Measurements from ENCODE around the gene ECT2.

Gene ECT2

DNA sequence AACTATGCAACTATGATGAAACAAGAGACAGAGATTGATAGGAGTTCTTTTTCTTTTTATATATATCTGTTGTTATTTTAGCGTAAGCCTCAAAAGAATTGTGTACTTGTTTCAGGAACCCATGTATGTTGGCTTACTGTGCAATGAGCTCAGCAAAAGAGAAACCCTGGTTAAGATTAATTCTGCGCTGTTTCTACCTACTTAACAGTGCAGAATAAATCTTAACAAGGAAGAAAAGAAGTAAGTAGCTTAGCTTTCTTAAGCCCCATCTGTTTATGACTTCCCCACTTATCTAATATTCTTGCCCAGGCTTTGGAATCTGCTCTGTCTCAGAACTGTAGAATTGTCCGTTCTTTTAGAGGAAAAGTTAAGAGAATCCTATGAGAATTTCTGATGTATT, 27.4 kb downstream of the ECT2 start:
- peaks cover 71% of the 10 kb centered on the region for H3K36me3 ChIP-seq
- DNase-seq, result peak; percentile 9
- TF ChIP-seq, protein P1, sequence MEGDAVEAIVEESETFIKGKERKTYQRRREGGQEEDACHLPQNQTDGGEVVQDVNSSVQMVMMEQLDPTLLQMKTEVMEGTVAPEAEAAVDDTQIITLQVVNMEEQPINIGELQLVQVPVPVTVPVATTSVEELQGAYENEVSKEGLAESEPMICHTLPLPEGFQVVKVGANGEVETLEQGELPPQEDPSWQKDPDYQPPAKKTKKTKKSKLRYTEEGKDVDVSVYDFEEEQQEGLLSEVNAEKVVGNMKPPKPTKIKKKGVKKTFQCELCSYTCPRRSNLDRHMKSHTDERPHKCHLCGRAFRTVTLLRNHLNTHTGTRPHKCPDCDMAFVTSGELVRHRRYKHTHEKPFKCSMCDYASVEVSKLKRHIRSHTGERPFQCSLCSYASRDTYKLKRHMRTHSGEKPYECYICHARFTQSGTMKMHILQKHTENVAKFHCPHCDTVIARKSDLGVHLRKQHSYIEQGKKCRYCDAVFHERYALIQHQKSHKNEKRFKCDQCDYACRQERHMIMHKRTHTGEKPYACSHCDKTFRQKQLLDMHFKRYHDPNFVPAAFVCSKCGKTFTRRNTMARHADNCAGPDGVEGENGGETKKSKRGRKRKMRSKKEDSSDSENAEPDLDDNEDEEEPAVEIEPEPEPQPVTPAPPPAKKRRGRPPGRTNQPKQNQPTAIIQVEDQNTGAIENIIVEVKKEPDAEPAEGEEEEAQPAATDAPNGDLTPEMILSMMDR (IDR thresholded peaks at IDR 0.05; ENCODE audit: low read depth, low read length), result no peak
- no peaks in the 10 kb centered on the region for H3K9me3 ChIP-seq (ENCODE audit: severe bottlenecking)
- peak overlapping the region; percentile 25 for H3K4me3 ChIP-seq (ENCODE audit: low read depth, low read length)
- H3K27me3 ChIP-seq (ENCODE audit: insufficient read depth, low read depth, severe bottlenecking), result no peaks in the 10 kb centered on the region
- H3K27ac ChIP-seq, result peak overlapping the region; percentile 85

DNA sequence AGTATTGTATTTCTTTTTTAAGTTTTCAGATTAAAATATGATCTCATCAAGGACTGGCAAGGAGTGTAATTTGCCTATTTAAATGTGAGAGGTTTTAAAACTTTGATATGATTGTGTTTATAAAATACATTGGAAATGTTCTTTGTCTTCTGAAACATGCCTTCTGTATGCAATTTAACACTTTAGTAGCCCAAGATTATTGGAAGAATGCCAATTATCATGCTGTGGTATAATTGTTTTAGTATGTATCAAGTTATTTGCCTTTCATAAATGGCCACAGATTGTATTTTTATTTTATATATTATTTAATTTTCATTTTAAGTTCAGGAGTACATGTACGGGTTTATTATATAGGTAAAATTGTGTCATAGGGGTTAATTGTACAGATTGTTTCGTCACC, 31.7 kb downstream of the ECT2 start:
- no peaks in the 10 kb centered on the region for H3K9me3 ChIP-seq (ENCODE audit: severe bottlenecking)
- DNase-seq, result no peak
- H3K27me3 ChIP-seq (ENCODE audit: insufficient read depth, low read depth, severe bottlenecking), result no peaks in the 10 kb centered on the region
- peaks cover 49% of the 10 kb centered on the region for H3K36me3 ChIP-seq
- no peak overlapping the region for H3K27ac ChIP-seq
- no peak overlapping the region for H3K4me3 ChIP-seq (ENCODE audit: low read depth, low read length)
- TF ChIP-seq, protein P1 (IDR thresholded peaks at IDR 0.05; ENCODE audit: low read depth, low read length), result no peak

DNA sequence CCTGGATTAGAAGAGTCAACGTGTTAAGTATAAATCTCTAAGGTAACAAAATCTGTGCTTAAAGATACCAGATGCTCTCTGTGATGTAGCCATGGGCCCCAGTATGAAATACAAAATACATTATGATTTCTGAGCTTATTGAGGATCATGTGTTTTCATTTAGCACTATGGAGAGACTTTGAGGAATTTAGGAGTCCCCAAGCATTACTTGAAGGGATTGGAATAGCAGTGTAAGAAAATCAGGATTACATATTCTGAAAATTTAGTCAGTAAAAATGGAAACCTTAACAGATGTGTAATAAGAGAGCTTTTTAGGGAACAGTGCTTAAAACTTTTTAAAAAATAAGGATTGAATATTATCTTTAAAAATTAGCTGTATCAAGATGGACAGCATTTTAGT, 35.5 kb downstream of the ECT2 start:
- Histone ChIP-seq H3K27ac (no peak overlapping the region), H3K27me3 (ENCODE audit: insufficient read depth, low read depth, severe bottlenecking) (no peaks in the 10 kb centered on the region), H3K9me3 (ENCODE audit: severe bottlenecking) (no peaks in the 10 kb centered on the region), H3K4me3 (ENCODE audit: low read depth, low read length) (no peak overlapping the region), H3K36me3 (peaks cover 63% of the 10 kb centered on the region)
- TF ChIP-seq, protein P1 (IDR thresholded peaks at IDR 0.05; ENCODE audit: low read depth, low read length), result no peak
- no peak for DNase-seq

DNA sequence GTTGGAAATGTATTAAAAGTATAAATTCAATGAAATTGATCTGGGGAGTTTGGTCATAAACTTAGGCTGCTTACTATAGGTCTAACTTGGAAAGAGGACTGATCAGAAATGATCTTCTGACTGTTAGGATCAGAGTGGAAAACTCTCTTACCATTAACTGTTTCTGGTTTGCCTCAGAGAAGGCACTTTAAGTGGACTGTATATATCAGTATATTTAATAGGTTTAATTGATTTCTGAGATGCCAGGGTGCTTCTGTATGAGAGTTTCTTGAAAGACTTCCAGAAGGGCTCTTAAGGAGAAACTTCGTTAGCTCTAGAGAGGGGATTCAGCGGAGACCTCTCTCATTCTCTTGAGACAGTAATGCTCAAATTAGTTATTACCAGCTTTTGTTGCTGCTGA, 36.5 kb downstream of the ECT2 start:
- no peak for DNase-seq
- peaks cover 65% of the 10 kb centered on the region for H3K36me3 ChIP-seq
- H3K9me3 ChIP-seq (ENCODE audit: severe bottlenecking), result no peaks in the 10 kb centered on the region
- H3K4me3 ChIP-seq (ENCODE audit: low read depth, low read length), result no peak overlapping the region
- TF ChIP-seq, protein P1 (IDR thresholded peaks at IDR 0.05; ENCODE audit: low read depth, low read length), result no peak
- H3K27ac ChIP-seq, result no peak overlapping the region
- no peaks in the 10 kb centered on the region for H3K27me3 ChIP-seq (ENCODE audit: insufficient read depth, low read depth, severe bottlenecking)

DNA sequence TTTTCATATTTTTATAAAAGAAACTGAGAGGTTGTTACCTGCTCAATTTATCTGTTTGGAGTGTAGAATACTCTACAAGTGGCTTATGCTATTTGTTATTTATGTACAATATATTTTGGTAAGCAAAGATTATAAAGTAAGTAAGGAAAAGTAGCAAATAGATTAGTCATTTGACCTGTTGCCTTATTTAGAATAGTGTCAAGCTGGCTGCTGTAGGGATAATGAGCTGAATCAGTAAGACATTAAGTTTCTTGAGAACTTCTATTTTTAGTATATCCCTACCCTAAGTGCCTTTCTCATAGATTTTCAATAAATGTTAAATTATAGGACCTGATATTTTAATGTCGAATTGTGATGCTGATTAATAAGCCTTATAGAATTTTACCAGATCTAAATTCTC, 37.2 kb downstream of the ECT2 start:
- DNase-seq, result no peak
- TF ChIP-seq, protein P1 (IDR thresholded peaks at IDR 0.05; ENCODE audit: low read depth, low read length), result no peak
- Histone ChIP-seq H3K9me3 (ENCODE audit: severe bottlenecking) (no peaks in the 10 kb centered on the region), H3K4me3 (ENCODE audit: low read depth, low read length) (no peak overlapping the region), H3K27me3 (ENCODE audit: insufficient read depth, low read depth, severe bottlenecking) (no peaks in the 10 kb centered on the region), H3K27ac (no peak overlapping the region), H3K36me3 (peaks cover 62% of the 10 kb centered on the region)

DNA sequence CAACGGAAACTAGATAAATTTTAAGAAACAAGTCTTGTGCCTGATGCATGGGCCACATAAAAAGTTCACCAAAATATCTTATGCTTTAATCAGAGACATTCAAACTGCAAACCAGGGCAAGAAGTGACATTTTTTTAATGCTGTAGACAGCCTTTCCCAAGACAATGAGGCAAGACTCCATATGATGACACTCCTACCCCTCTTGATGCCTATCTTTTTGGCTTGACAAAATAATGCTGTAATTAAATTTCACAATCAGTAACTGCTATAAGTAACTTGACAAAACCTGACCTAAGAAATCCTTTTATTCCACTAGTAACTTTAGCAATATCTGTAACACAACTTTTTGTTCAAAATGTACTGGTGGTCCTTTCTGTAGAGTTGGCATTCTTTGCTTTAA, 48.7 kb downstream of the ECT2 start:
- Histone ChIP-seq H3K36me3 (peaks cover 53% of the 10 kb centered on the region), H3K27ac (no peak overlapping the region), H3K9me3 (ENCODE audit: severe bottlenecking) (no peaks in the 10 kb centered on the region), H3K4me3 (ENCODE audit: low read depth, low read length) (no peak overlapping the region), H3K27me3 (ENCODE audit: insufficient read depth, low read depth, severe bottlenecking) (no peaks in the 10 kb centered on the region)
- TF ChIP-seq, protein P1 (IDR thresholded peaks at IDR 0.05; ENCODE audit: low read depth, low read length), result no peak
- DNase-seq, result no peak

All from WERI-Rb-1 (cell line).